IgD-negative memory B cell (primary cell): ENCODE data around the gene LCE2D. TPM values are rescaled to one million over a fixed set of nuclear protein-coding genes. Genes with fewer than 3 reads are reported as not detected.
"Not testable (repeated sequence)": the region's sequence is repeated elsewhere in the genome, so short reads cannot be mapped to it uniquely, and the experiment has no call there.

Experiments used
- H3K27ac Mint-ChIP-seq, 3 donors: one replicate each; pipeline ENCODE4 v1.8.0; 2020 to 2022; ENCODE audit warnings: mild to moderate bottlenecking in 3 of 3, mixed read lengths in 3 of 3, moderate library complexity in 1 of 3
- H3K27me3 Mint-ChIP-seq: one replicate; pipeline ENCODE4 v1.8.0; 2021; ENCODE audit warnings: mixed read lengths
- H3K36me3 Mint-ChIP-seq: one replicate; pipeline ENCODE4 v1.8.0; 2020; ENCODE audit warnings: mild to moderate bottlenecking, mixed read lengths
- H3K4me1 Mint-ChIP-seq, 3 donors: one replicate each; pipeline ENCODE4 v1.8.0; 2020 to 2022; ENCODE audit warnings: mixed read lengths in 3 of 3, mild to moderate bottlenecking in 1 of 3
- H3K4me3 Mint-ChIP-seq, 4 donors: one replicate each; pipeline ENCODE4 v1.8.0; 2020 to 2022; ENCODE audit warnings: mild to moderate bottlenecking in 4 of 4, mixed read lengths in 4 of 4, moderate library complexity in 3 of 4
- H3K9me3 Mint-ChIP-seq, 3 donors: one replicate each; pipeline ENCODE4 v1.8.0; 2020 to 2021; ENCODE audit warnings: mixed read lengths in 3 of 3, mild to moderate bottlenecking in 1 of 3
- polyA plus RNA-seq: library from polyadenylated mRNA; unstranded; fragments of 300-500 nt; fragmentation: Illumina TruSeq; gene quantifications from one replicate; pipeline ENCODE4 v1.2.3, GENCODE V29; 2021

The LCE2D gene
- polyA plus RNA-seq, 1 donor from 2014 or later = not detected

DNA sequence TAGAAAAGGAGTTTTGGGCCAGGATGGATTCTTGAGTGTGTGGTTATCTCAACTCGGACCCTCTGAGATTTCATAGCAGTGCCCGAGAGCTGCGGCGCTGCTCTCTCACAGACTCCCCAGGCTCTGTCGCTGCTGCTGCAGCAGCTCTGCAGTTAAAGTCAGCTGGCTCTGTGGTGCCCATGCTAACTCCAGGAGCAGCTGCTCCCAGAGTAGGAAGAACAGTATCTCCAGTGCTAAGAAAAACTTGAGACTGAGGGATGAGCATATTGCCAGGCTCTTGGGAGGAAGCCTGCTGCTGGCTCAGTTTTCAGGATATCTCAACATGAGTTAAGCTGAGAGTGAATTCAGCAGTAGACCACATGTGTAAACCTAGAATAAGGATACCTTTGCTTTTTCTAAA lies 4.5 kb downstream of the LCE2D start:
- Mint-ChIP-seq H3K27ac (no peak overlapping the region), H3K4me1 (no peaks in the 10 kb centered on the region), H3K27me3 (peaks cover 8% of the 10 kb centered on the region), H3K4me3 (no peak overlapping the region), H3K9me3 (no peaks in the 10 kb centered on the region), H3K36me3 (no peaks in the 10 kb centered on the region)

DNA sequence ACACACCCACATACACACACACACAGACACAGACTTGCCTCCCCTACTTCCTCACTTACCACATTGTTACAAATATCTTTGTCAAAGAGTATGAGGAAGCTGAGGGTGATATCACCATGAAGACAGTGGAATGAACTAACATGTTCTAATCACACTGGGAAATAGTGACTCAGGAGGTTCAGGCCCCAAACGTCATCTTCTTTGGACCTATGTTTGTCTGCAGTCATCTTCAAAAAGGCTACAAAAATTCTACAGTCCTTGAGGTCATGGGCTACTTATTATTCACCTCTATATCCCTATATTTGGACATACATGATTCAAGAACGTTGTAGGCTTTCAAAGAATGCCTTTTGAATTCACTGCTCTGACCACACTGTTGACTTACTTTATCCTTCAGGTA lies 9.8 kb downstream of the LCE2D start:
- Mint-ChIP-seq H3K4me1 (no peaks in the 10 kb centered on the region), H3K27me3 (peaks cover 6% of the 10 kb centered on the region), H3K9me3 (no peaks in the 10 kb centered on the region), H3K27ac (no peak overlapping the region), H3K4me3 (no peak overlapping the region), H3K36me3 (no peaks in the 10 kb centered on the region)

DNA sequence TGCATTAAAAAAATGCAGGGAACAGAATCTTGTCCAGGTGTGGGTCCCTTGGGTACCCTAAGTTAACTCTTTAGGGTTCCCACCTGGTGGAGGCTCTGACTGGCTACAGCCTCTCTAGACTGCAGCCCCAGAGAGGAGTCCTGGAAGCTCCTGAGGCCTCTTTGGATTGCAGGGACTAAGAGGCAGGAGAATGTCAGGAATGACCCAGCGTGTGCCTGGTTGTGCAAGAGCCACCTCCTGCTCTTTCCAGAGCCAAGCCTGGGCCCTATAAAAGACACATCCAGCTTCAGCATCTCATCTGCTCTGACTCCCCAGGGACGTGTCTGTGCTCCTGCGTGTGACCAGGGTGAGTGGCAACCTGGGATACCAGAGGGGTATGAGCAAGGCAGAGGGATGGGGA lies 11.8 kb downstream of the LCE2D start, which contains the start of gene LCE2C:
Gene LCE2C (plus strand): TSS at position 297 of the 400 bp plus-strand sequence. CDS start 737 bp downstream, outside the sequence.
- peaks cover 11% of the 10 kb centered on the region for H3K27me3 Mint-ChIP-seq

DNA sequence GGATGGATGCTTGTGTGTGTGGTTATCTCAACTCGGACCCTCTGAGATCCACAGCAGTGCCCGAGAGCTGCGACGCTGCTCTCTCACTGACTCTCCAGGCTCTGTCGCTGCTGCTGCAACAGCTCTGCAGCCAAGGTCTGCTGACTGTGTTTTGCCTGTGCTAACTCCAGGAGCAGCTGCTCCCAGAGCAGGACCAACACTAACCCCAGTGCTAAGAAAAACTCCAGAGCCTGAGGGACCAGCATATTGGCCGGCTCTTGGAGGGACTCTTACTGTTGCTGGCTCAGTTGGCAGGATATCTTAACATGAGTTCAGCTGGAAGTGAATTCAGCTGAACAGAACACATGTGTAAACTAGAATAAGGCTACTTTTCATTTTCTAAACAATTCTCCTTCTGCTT lies 16.3 kb downstream of the LCE2D start:
- Mint-ChIP-seq H3K36me3 (no peaks in the 10 kb centered on the region), H3K27me3 (peaks cover 21% of the 10 kb centered on the region), H3K27ac (no peak overlapping the region), H3K9me3 (no peaks in the 10 kb centered on the region), H3K4me3 (no peak overlapping the region), H3K4me1 (no peaks in the 10 kb centered on the region)

More for the DNA sequence above, 11.8 kb downstream of the LCE2D start, which contains the start of gene LCE2C:
- H3K9me3 Mint-ChIP-seq, H3K36me3 Mint-ChIP-seq, H3K4me1 Mint-ChIP-seq, H3K27ac Mint-ChIP-seq: not testable (repeated sequence)
- peak within 1 kb of the TSS in 1 of 4 donors; percentile 81 for H3K4me3 Mint-ChIP-seq

DNA sequence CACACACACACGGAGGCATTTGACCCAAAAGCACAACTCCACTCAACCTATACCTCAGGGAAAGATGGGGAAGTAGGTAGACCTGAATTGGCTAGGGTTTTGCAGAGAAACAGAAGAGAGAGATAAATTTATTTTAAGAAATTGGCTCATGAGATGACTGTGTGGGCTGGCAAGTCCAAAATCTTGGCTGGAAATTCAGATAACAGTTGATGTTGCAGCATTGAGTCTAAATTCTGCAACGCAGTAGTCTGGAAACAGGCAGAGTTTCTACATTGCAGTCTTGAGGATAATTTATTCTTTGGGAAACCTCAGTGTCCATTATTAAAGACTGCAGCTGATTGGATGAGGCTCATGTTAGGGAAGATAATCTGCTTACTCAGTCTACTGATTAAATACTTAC lies 18.4 kb downstream of the LCE2D start:
- H3K36me3 Mint-ChIP-seq = no peaks in the 10 kb centered on the region
- H3K4me1 Mint-ChIP-seq = no peaks in the 10 kb centered on the region
- H3K4me3 Mint-ChIP-seq = no peak overlapping the region
- no peaks in the 10 kb centered on the region for H3K9me3 Mint-ChIP-seq
- H3K27ac Mint-ChIP-seq = no peak overlapping the region
- H3K27me3 Mint-ChIP-seq = peaks cover 21% of the 10 kb centered on the region

DNA sequence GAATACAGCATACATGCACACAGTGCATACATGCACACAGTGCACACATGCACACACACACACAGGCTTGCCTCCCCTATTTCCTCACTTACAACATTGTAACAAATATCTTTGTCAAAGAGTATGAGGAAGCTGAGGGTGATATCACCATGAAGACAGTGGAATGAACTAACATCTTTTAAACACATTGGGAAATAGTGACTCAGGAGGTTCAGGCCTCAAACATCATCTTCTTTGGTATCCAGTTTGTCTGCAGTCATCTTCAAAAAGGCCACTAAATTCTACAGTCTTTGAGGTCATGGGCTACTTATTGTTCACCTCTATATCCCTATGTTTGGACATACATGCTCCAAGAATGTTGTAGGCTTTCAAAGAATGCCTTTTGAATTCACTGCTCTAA lies 20.7 kb downstream of the LCE2D start:
- Mint-ChIP-seq H3K4me1 (no peaks in the 10 kb centered on the region), H3K4me3 (no peak overlapping the region), H3K27me3 (peaks cover 19% of the 10 kb centered on the region), H3K9me3 (no peaks in the 10 kb centered on the region), H3K36me3 (no peaks in the 10 kb centered on the region), H3K27ac (no peak overlapping the region)

DNA sequence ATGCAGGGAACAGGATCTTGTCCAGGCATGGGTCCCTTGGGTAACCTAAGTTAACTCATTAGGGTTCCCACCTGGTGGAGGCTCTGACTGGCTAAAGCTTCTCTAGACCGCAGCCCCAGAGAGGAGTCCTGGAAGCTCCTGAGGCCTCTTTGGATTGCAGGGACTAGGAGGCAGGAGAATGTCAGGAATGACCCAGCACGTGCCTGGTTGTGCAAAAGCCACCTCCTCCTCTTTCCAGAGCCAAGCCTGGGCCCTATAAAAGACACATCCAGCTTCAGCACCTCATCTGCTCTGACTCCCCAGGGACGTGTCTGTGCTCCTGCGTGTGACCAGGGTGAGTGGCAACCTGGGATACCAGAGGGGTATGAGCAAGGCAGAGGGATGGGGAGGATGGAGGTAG lies 22.6 kb downstream of the LCE2D start, which contains the start of gene LCE2B:
Gene LCE2B (plus strand): TSS at position 301 of the 400 bp plus-strand sequence. CDS start 721 bp downstream, outside the sequence.
- not testable (repeated sequence) for H3K4me3 Mint-ChIP-seq, H3K4me1 Mint-ChIP-seq, H3K27ac Mint-ChIP-seq, H3K36me3 Mint-ChIP-seq, H3K9me3 Mint-ChIP-seq
- H3K27me3 Mint-ChIP-seq = peaks cover 13% of the 10 kb centered on the region

DNA sequence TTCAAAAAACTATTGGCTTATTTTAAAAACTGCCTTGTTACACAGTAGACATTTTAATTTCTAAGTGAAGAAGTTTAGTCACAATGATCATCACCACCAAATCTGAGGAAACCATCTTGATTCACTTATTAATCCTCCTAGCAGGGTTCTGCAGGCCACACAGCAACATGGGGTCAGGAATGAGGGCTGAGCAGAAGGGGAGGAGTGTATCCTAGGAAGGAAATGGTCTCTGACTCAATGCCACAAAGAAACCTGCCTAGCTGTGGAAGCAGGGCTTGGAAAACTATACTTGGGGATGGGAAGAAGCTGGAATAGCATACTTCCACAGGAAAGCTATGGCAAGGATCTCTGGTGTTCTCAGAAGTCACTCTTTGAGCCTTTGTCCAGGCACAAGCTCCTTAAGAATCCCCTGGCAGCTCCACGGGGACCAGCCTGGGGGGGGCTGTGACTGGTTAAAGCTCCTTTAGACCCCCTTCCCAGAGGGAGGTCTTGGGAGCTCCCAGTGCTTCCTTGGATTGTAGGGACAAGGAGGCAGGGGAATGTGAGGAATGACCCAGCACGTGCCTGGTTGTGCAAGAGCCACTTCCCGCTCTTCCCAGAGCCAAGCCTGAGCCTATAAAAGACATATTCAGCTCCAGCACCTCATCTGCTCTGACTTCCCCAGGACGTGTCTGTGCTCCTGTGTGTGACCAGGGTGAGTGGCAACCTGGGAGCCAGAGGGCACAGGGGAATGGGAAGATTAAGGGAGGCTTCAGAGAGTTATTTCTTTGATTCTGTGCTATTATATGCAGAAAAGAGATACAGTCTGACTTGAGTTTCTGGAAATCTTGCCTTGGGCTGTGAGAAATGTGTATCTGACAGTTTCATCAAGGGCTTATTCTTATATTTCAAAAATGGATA lies 34.8 kb downstream of the LCE2D start, which contains the start of gene LCE2A:
Gene LCE2A (plus strand): TSS at position 645 of the 900 bp plus-strand sequence. CDS start 557 bp downstream, outside the sequence.
- peaks cover 1% of the 10 kb centered on the region for H3K27me3 Mint-ChIP-seq
- H3K27ac Mint-ChIP-seq = no peak within 1 kb of the TSS

DNA sequence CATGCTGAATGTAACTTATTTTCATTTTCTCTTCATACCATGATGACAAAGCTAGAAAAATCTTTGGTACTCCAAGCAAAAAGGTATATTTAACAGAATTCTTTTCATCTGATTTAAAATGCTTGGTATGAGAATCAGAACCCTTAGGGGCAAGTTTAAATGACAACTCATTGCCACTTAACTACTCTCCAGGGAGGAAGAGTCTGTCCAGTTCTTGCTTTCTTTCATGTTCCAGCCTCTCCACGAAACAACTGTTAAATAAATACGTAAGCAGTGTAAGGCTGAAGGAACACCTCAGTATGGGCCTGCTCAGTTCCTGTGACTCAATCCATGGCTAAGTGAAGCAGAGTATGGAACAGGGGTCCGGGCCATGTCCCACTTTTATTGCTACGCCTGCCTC lies 36.6 kb downstream of the LCE2D start:
- Mint-ChIP-seq H3K4me1 (no peaks in the 10 kb centered on the region), H3K36me3 (peaks cover 2% of the 10 kb centered on the region), H3K4me3 (no peak overlapping the region), H3K27ac (no peak overlapping the region), H3K9me3 (peaks cover 0 to 3% (median 2%) of the 10 kb centered on the region in 3 donors), H3K27me3 (peaks cover 1% of the 10 kb centered on the region)

More for the DNA sequence above, 34.8 kb downstream of the LCE2D start, which contains the start of gene LCE2A:
- peaks cover 2% of the 10 kb centered on the region for H3K36me3 Mint-ChIP-seq
- H3K9me3 Mint-ChIP-seq = peaks cover 0 to 6% (median 0%) of the 10 kb centered on the region in 3 donors
- H3K4me1 Mint-ChIP-seq = no peaks in the 10 kb centered on the region
- H3K4me3 Mint-ChIP-seq = no peak within 1 kb of the TSS

DNA sequence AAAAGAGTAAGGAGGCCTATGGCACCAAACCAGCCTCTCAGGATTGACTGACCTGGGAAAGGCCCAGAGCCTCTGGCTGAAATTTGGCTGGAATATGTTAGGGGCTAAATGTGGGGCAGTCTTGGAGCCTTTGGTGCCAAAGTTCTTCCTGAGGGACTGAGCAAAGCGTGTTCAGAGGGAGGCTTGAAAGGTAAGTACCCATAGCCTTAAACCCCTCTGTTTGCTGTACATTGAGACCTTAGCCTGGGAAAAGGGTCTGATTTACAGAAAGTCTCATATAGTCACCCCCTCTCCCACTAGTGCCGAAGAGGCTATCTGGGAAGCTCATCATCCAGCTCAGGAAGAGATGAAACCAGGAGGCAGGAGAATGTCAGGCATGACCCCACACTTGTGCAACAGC lies 44.7 kb downstream of the LCE2D start, which contains the start of gene LCE4A:
Gene LCE4A (plus strand): TSS at position 301 of the 400 bp plus-strand sequence. CDS start 916 bp downstream, outside the sequence.
- Mint-ChIP-seq H3K27ac (no peak within 1 kb of the TSS), H3K4me1 (no peaks in the 10 kb centered on the region), H3K4me3 (no peak within 1 kb of the TSS), H3K27me3 (peaks cover 17% of the 10 kb centered on the region), H3K36me3 (peaks cover 1% of the 10 kb centered on the region), H3K9me3 (peaks cover 2 to 5% (median 4%) of the 10 kb centered on the region in 3 donors)

Other genes starting within 250 kb of the LCE2D start
- gene CRNN, start 249.1 kb upstream of the LCE2D start, polyA plus RNA-seq = not detected
- not detected for gene LCE5A, start 152.6 kb upstream of the LCE2D start, polyA plus RNA-seq
- gene CRCT1, start 148.9 kb upstream of the LCE2D start, polyA plus RNA-seq = not detected
- not detected for gene LCE3E, start 96.6 kb upstream of the LCE2D start, polyA plus RNA-seq
- gene LCE3D, start 82.9 kb upstream of the LCE2D start, polyA plus RNA-seq = not detected
- gene LCE3C, start 63.1 kb upstream of the LCE2D start, polyA plus RNA-seq = not detected
- gene LCE3B, start 49.6 kb upstream of the LCE2D start, polyA plus RNA-seq = not detected
- gene LCE3A, start 40.3 kb upstream of the LCE2D start, polyA plus RNA-seq = not detected
- not detected for gene LCE2C, start 11.9 kb downstream of the LCE2D start, polyA plus RNA-seq
- gene LCE2B, start 22.7 kb downstream of the LCE2D start, polyA plus RNA-seq = not detected
- gene LCE2A, start 35.0 kb downstream of the LCE2D start, polyA plus RNA-seq = not detected
- not detected for gene LCE4A, start 44.8 kb downstream of the LCE2D start, polyA plus RNA-seq
- not detected for gene KPRP, start 94.6 kb downstream of the LCE2D start, polyA plus RNA-seq
- gene LCE1F, start 111.8 kb downstream of the LCE2D start, polyA plus RNA-seq = not detected
- not detected for gene LCE1E, start 122.9 kb downstream of the LCE2D start, polyA plus RNA-seq
- gene LCE1D, start 133.3 kb downstream of the LCE2D start, polyA plus RNA-seq = not detected
- gene LCE1C, start 143.3 kb downstream of the LCE2D start, polyA plus RNA-seq = not detected
- gene LCE1B, start 148.6 kb downstream of the LCE2D start, polyA plus RNA-seq = not detected
- gene LCE1A, start 164.1 kb downstream of the LCE2D start, polyA plus RNA-seq = not detected
- gene LCE6A, start 179.5 kb downstream of the LCE2D start, polyA plus RNA-seq = not detected
- not detected for gene LCE7A, start 196.6 kb downstream of the LCE2D start, polyA plus RNA-seq
- gene SMCP, start 214.9 kb downstream of the LCE2D start, polyA plus RNA-seq = not detected
- not detected for gene IVL, start 245.2 kb downstream of the LCE2D start, polyA plus RNA-seq